IMR-90 (cell line): ENCODE measurements around the gene PAXX. TPM values are rescaled to one million over a fixed set of nuclear protein-coding genes. Genes with fewer than 3 reads are reported as not detected.

Experiments used
- SMC3 ChIP-seq: fragments of 150-350 bp; IDR thresholded peaks from 2 replicates; pipeline ENCODE4 v1.6.1; 2016; ENCODE audit warnings: low read depth, mild to moderate bottlenecking, antibody characterized with exemption, low read length, moderate library complexity
- polyA plus RNA-seq, 3 experiments: library from polyadenylated mRNA; depleted of rRNA; stranded (reverse); fragments of >200 nt; gene quantifications; 2 replicates each; pipeline ENCODE4 v1.2.3, GENCODE V29; 2012; ENCODE audit warnings: low replicate concordance in 1 of 3
- total RNA-seq: library from RNA; depleted of rRNA; stranded (reverse); fragments of >200 nt; gene quantifications from 2 replicates; pipeline ENCODE4 v1.2.3, GENCODE V29; 2012; rRNA removed

The PAXX gene
- total and polyA plus RNA-seq, 2 of the 4 experiments (the other 2 are of a cell fraction) = 5.7 to 24.6 TPM

- TF ChIP-seq SMC3 = no peak
Measured at GRCh38 chr9:137042751-137043727, 50.8 kb downstream of the PAXX start (continued).

Other genes starting within 250 kb of the PAXX start
Only the 30 nearest of the 39 such genes appear.
- 37.2 and 39.1 TPM in 2 replicates for gene TMEM141, start 201.1 kb upstream of the PAXX start, total RNA-seq
- gene TMEM141, start 201.1 kb upstream of the PAXX start, polyA plus RNA-seq (2012; rRNA removed) = 72.6 and 77.8 TPM in 2 replicates
- gene CCDC183, start 196.1 kb upstream of the PAXX start, total RNA-seq = under 0.01 TPM in 1 of 2 replicates, not detected in the other
- 0.29 and 0.44 TPM in 2 replicates for gene CCDC183, start 196.1 kb upstream of the PAXX start, polyA plus RNA-seq (2012; rRNA removed)
- 43.9 and 47.5 TPM in 2 replicates for gene RABL6, start 184.5 kb upstream of the PAXX start, total RNA-seq
- 37.1 and 40.4 TPM in 2 replicates for gene RABL6, start 184.5 kb upstream of the PAXX start, polyA plus RNA-seq (2012; rRNA removed)
- 0.18 and 0.28 TPM in 2 replicates for gene AJM1, start 149.9 kb upstream of the PAXX start, total RNA-seq
- gene AJM1, start 149.9 kb upstream of the PAXX start, polyA plus RNA-seq (2012; rRNA removed) = 1.5 and 1.9 TPM in 2 replicates
- 70.3 and 79.8 TPM in 2 replicates for gene PHPT1, start 143.0 kb upstream of the PAXX start, total RNA-seq
- 214 and 338 TPM in 2 replicates for gene PHPT1, start 143.0 kb upstream of the PAXX start, polyA plus RNA-seq (2012; rRNA removed)
- gene MAMDC4, start 140.1 kb upstream of the PAXX start, total RNA-seq = 0.18 and 0.28 TPM in 2 replicates
- 3.5 and 5.0 TPM in 2 replicates for gene MAMDC4, start 140.1 kb upstream of the PAXX start, polyA plus RNA-seq (2012; rRNA removed)
- 279 and 538 TPM in 2 replicates for gene EDF1, start 126.1 kb upstream of the PAXX start, total RNA-seq
- 701 and 703 TPM in 2 replicates for gene EDF1, start 126.1 kb upstream of the PAXX start, polyA plus RNA-seq (2012; rRNA removed)
- 5.8 and 6.6 TPM in 2 replicates for gene TRAF2, start 105.9 kb upstream of the PAXX start, total RNA-seq
- gene TRAF2, start 105.9 kb upstream of the PAXX start, polyA plus RNA-seq (2012; rRNA removed) = 12.0 and 12.9 TPM in 2 replicates
- gene FBXW5, start 47.7 kb upstream of the PAXX start, total RNA-seq = 65.1 and 72.2 TPM in 2 replicates
- 80.2 and 95.4 TPM in 2 replicates for gene FBXW5, start 47.7 kb upstream of the PAXX start, polyA plus RNA-seq (2012; rRNA removed)
- not detected in 2 replicates for gene C8G, start 47.2 kb upstream of the PAXX start, total RNA-seq
- gene C8G, start 47.2 kb upstream of the PAXX start, polyA plus RNA-seq (2012; rRNA removed) = 0.37 and 0.80 TPM in 2 replicates
- gene LCN12, start 40.1 kb upstream of the PAXX start, total RNA-seq = not detected in 2 replicates
- 0.12 TPM in 1 of 2 replicates, not detected in the other for gene LCN12, start 40.1 kb upstream of the PAXX start, polyA plus RNA-seq (2012; rRNA removed)
- gene PTGDS, start 14.9 kb upstream of the PAXX start, total RNA-seq = not detected in 2 replicates
- 0.87 and 1.2 TPM in 2 replicates for gene PTGDS, start 14.9 kb upstream of the PAXX start, polyA plus RNA-seq (2012; rRNA removed)
- not detected in 2 replicates for gene LCNL1, start 9.4 kb upstream of the PAXX start, total RNA-seq
- 0.13 and 0.15 TPM in 2 replicates for gene LCNL1, start 9.4 kb upstream of the PAXX start, polyA plus RNA-seq (2012; rRNA removed)
- 0.18 and 0.28 TPM in 2 replicates for gene CLIC3, start 4.1 kb downstream of the PAXX start, total RNA-seq
- gene CLIC3, start 4.1 kb downstream of the PAXX start, polyA plus RNA-seq (2012; rRNA removed) = 1.7 and 2.1 TPM in 2 replicates
- 3.8 and 4.4 TPM in 2 replicates for gene ABCA2, start 35.8 kb downstream of the PAXX start, total RNA-seq
- 46.0 and 52.3 TPM in 2 replicates for gene ABCA2, start 35.8 kb downstream of the PAXX start, polyA plus RNA-seq (2012; rRNA removed)
- not detected in 2 replicates for gene FUT7, start 39.7 kb downstream of the PAXX start, total RNA-seq
- not detected in 2 replicates for gene FUT7, start 39.7 kb downstream of the PAXX start, polyA plus RNA-seq (2012; rRNA removed)
- gene NPDC1, start 53.8 kb downstream of the PAXX start, total RNA-seq = 2.7 and 2.8 TPM in 2 replicates
- gene NPDC1, start 53.8 kb downstream of the PAXX start, polyA plus RNA-seq (2012; rRNA removed) = 58.1 and 74.0 TPM in 2 replicates
- not detected in 2 replicates for gene ENTPD2, start 61.6 kb downstream of the PAXX start, total RNA-seq
- not detected in 2 replicates for gene ENTPD2, start 61.6 kb downstream of the PAXX start, polyA plus RNA-seq (2012; rRNA removed)
- 3.3 and 3.4 TPM in 2 replicates for gene SAPCD2, start 78.1 kb downstream of the PAXX start, total RNA-seq
- 4.9 and 6.4 TPM in 2 replicates for gene SAPCD2, start 78.1 kb downstream of the PAXX start, polyA plus RNA-seq (2012; rRNA removed)
- 2.3 and 2.5 TPM in 2 replicates for gene UAP1L1, start 85.1 kb downstream of the PAXX start, total RNA-seq
- gene UAP1L1, start 85.1 kb downstream of the PAXX start, polyA plus RNA-seq (2012; rRNA removed) = 8.7 and 9.8 TPM in 2 replicates
- 25.0 and 28.7 TPM in 2 replicates for gene MAN1B1, start 94.6 kb downstream of the PAXX start, total RNA-seq
- 49.8 and 55.1 TPM in 2 replicates for gene MAN1B1, start 94.6 kb downstream of the PAXX start, polyA plus RNA-seq (2012; rRNA removed)
- 14.2 and 14.9 TPM in 2 replicates for gene DPP7, start 122.3 kb downstream of the PAXX start, total RNA-seq
- gene DPP7, start 122.3 kb downstream of the PAXX start, polyA plus RNA-seq (2012; rRNA removed) = 76.4 and 88.2 TPM in 2 replicates
- gene GRIN1, start 146.7 kb downstream of the PAXX start, total RNA-seq = not detected in 2 replicates
- 0.04 and 0.09 TPM in 2 replicates for gene GRIN1, start 146.7 kb downstream of the PAXX start, polyA plus RNA-seq (2012; rRNA removed)
- gene LRRC26, start 177.6 kb downstream of the PAXX start, total RNA-seq = not detected in 2 replicates
- not detected in 2 replicates for gene LRRC26, start 177.6 kb downstream of the PAXX start, polyA plus RNA-seq (2012; rRNA removed)
- gene TMEM210, start 179.6 kb downstream of the PAXX start, total RNA-seq = not detected in 2 replicates
- not detected in 2 replicates for gene TMEM210, start 179.6 kb downstream of the PAXX start, polyA plus RNA-seq (2012; rRNA removed)
- gene ANAPC2, start 196.1 kb downstream of the PAXX start, total RNA-seq = 9.3 and 9.4 TPM in 2 replicates
- gene ANAPC2, start 196.1 kb downstream of the PAXX start, polyA plus RNA-seq (2012; rRNA removed) = 29.5 and 34.3 TPM in 2 replicates
- gene SSNA1, start 196.3 kb downstream of the PAXX start, total RNA-seq = 55.7 and 63.9 TPM in 2 replicates
- gene SSNA1, start 196.3 kb downstream of the PAXX start, polyA plus RNA-seq (2012; rRNA removed) = 86.7 and 107 TPM in 2 replicates
- gene TPRN, start 208.3 kb downstream of the PAXX start, total RNA-seq = 1.7 and 1.8 TPM in 2 replicates
- 5.3 and 7.1 TPM in 2 replicates for gene TPRN, start 208.3 kb downstream of the PAXX start, polyA plus RNA-seq (2012; rRNA removed)
- 18.8 and 20.8 TPM in 2 replicates for gene TMEM203, start 213.2 kb downstream of the PAXX start, total RNA-seq
- gene TMEM203, start 213.2 kb downstream of the PAXX start, polyA plus RNA-seq (2012; rRNA removed) = 39.1 and 40.6 TPM in 2 replicates
- 0.90 and 1.1 TPM in 2 replicates for gene NDOR1, start 213.3 kb downstream of the PAXX start, total RNA-seq
- 10.6 and 14.0 TPM in 2 replicates for gene NDOR1, start 213.3 kb downstream of the PAXX start, polyA plus RNA-seq (2012; rRNA removed)